Natural killer cell treated with Interleukin-12 subunit alpha and Interleukin-12 subunit beta and Interleukin-15 and Interleukin-18, amount 100 ng/mL, for 72 hours (primary cell): ENCODE measurements around the gene NUP85. TPM values are rescaled to one million over a fixed set of nuclear protein-coding genes. Genes with fewer than 3 reads are reported as not detected.
"Not testable (repeated sequence)": the region's sequence is repeated elsewhere in the genome, so short reads cannot be mapped to it uniquely, and the experiment has no call there.

Source experiments
- ATAC-seq, 2 donors: fragments of 150-1000 bp; cut with Tn5 transposase in 1 of 2; sonication (Bioruptor Pico), chemical (Tn5 transposase) in 1 of 2; 2 replicates each; pipeline ENCODE4 v1.10.0; 2021
- DNase-seq: peaks from one replicate; pipeline ENCODE4 v3.0.0; 2022; ENCODE audit warnings: low spot score
- H3K27ac Mint-ChIP-seq, 2 donors: 1 replicate in 1 of 2; 2 replicates in 1 of 2; pipeline ENCODE4 v1.8.0; 2022; ENCODE audit warnings: mixed read lengths in 2 of 2, mild to moderate bottlenecking in 1 of 2, moderate library complexity in 1 of 2
- H3K27me3 Mint-ChIP-seq, 2 donors: 1 replicate in 1 of 2; 2 replicates in 1 of 2; pipeline ENCODE4 v1.8.0; 2022; ENCODE audit warnings: mixed read lengths in 2 of 2
- H3K36me3 Mint-ChIP-seq: one replicate; pipeline ENCODE4 v1.8.0; 2022; ENCODE audit warnings: mixed read lengths
- H3K4me1 Mint-ChIP-seq, 2 donors: 1 replicate in 1 of 2; 2 replicates in 1 of 2; pipeline ENCODE4 v1.8.0; 2022; ENCODE audit warnings: low read depth in 2 of 2, mixed read lengths in 2 of 2, mild to moderate bottlenecking in 1 of 2
- H3K4me3 Mint-ChIP-seq: one replicate; pipeline ENCODE4 v1.8.0; 2022; ENCODE audit warnings: mixed read lengths
- H3K9me3 Mint-ChIP-seq: 2 replicates; pipeline ENCODE4 v1.8.0; 2022; ENCODE audit warnings: mixed read lengths
- total RNA-seq, 2 donors: library from RNA; stranded (reverse); gene quantifications; one replicate each; pipeline ENCODE4 v1.2.3, GENCODE V29; 2022

Gene NUP85
- total RNA-seq, 2 donors from 2014 or later, result 94.1 to 202 TPM

DNA sequence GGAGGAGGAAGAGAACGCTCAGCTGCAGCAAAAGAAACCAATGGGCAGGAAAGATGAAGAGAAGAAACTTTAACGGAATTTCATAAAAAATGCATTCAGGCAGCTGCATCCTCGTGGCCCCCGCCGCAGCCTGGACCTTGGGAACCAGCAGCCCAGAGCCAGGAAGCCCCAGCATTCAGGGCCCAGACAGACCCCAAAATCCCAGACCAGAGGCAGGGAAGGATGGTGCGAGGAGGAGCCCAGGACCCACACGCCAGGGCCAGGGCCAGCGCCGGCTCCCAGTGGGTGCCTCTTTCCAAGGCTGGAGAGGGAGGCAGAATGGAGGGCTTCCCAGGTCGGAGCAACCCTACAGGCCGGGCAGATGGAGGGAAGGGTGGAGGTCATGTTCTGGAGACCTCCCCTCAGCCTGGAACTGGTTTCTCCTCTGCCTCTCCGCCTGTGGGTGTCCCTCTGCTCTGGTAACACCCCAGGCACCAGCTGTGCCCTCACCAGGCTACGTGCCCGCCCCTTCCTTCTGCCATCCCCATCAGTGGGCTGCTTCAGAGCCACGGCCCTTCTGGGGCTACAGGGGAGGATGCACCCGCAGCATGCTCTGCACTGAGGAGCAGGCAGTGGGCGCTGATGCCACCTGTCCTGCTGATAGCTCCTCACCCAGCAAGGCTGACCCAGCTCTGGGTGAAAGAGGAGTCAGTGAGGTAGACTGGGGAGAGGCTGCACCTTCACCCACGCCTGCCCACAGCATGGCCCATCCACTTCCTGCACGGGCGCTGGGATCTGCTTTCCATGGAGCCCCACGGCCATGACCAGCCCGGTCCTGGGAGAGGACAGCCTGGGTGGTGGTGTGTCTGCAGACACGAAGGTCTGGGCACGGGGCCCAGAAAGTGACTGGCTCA is 66.7 kb downstream of the NUP85 start:
- peak overlapping the region; percentile 74 to 81 for H3K27ac Mint-ChIP-seq
- H3K4me1 Mint-ChIP-seq, result peaks cover 23 to 27% of the 10 kb centered on the region in 2 donors
- H3K27me3 Mint-ChIP-seq, result no peaks in the 10 kb centered on the region
- DNase-seq (no peak), ATAC-seq (no peak)
- H3K4me3 Mint-ChIP-seq, result peak overlapping the region; percentile 91
- peaks cover 4% of the 10 kb centered on the region for H3K36me3 Mint-ChIP-seq
- no peaks in the 10 kb centered on the region for H3K9me3 Mint-ChIP-seq

DNA sequence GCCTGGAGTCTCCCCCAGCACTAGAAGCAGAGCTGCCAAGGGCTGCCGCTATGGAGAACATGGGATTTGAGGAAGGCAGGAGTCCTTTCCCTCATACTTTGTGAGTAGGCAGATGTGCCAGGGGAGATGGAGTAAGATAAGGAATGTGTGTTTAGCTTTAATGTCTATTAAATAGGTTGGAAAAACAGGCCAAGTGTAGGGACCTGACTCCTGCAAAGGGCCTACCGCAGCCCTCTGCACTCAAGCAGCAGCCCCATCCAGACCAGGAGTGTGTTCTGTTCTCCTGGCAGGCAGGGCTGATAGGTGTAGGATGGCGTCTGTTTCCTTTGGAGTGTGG is 67.3 kb downstream of the NUP85 start:
- H3K36me3 Mint-ChIP-seq, result peaks cover 4% of the 10 kb centered on the region

DNA sequence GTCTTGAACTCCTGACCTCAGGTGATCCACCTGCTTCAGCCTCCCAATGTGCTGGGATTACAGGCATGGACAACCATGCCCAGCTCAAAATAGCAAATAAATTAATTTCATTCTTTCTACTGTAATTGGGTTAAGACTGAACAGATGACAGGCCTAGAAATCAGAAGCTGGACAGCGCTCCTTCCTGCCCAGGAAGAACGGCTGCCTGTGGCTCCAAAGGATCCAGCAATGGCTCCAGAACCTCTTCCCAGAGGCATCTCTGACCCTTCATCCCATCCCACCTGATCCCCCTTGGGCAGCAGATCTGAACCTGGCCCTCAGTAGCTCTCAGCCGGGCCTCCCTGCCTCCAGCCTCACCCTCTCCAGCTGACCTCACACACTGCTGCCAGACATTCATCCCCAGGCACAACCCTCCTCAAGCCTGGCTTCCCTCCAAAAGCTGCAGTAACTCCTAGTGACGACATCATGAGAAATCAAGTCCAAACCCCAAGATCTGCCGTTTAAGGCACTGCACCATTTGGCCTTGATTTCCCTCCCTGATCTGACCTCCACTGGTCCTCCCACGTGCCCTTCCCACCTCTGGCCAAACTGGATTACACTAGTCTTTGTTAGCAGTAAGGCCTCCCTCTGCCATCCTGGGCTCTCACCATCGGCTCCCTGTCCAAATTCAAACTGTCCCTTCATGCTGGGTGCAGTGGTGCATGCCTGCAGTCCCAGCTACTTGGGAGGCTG is 68.7 kb downstream of the NUP85 start:
- Mint-ChIP-seq H3K36me3 (peaks cover 4% of the 10 kb centered on the region), H3K4me3 (peak overlapping the region; percentile 25), H3K4me1 (peaks cover 18 to 20% of the 10 kb centered on the region in 2 donors), H3K27ac (peak overlapping the region in 1 of 2 donors; percentile 25), H3K27me3 (no peaks in the 10 kb centered on the region), H3K9me3 (no peaks in the 10 kb centered on the region)
- ATAC-seq, result no peak
- no peak for DNase-seq

More for the DNA sequence above, 67.3 kb downstream of the NUP85 start:
- peak overlapping the region; percentile 56 to 74 for H3K27ac Mint-ChIP-seq
- H3K27me3 Mint-ChIP-seq, result no peaks in the 10 kb centered on the region
- H3K9me3 Mint-ChIP-seq, result no peaks in the 10 kb centered on the region
- ATAC-seq (no peak), DNase-seq (no peak)
- H3K4me3 Mint-ChIP-seq, result peak overlapping the region; percentile 91
- H3K4me1 Mint-ChIP-seq, result peaks cover 23 to 26% of the 10 kb centered on the region in 2 donors

DNA sequence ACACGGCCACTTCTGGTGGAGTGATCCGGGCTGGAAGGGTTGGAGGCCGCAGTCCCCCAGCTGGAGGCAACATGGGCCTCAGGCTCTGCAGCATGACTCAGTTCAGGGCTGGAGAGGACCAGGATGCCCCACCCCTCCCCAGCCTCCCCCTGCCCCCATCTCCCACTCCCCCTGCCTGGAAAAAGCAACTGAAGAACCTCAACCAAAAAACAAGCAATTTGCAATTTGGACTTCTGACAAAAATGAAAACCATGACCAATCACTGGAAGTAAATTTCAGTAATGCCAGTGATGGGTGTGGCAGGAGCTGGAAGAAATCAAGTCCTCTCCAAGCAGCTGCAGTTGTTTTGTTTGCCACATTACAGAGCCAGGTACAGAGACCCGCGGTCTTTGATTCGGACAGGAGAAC is 72.2 kb downstream of the NUP85 start:
- H3K4me3 Mint-ChIP-seq, result no peak overlapping the region
- no peak for ATAC-seq
- H3K36me3 Mint-ChIP-seq, result peaks cover 4% of the 10 kb centered on the region
- H3K27ac Mint-ChIP-seq, result no peak overlapping the region
- H3K4me1 Mint-ChIP-seq, result peaks cover 2 to 9% of the 10 kb centered on the region in 2 donors
- DNase-seq, result no peak
- no peaks in the 10 kb centered on the region for H3K27me3 Mint-ChIP-seq
- H3K9me3 Mint-ChIP-seq, result no peaks in the 10 kb centered on the region

DNA sequence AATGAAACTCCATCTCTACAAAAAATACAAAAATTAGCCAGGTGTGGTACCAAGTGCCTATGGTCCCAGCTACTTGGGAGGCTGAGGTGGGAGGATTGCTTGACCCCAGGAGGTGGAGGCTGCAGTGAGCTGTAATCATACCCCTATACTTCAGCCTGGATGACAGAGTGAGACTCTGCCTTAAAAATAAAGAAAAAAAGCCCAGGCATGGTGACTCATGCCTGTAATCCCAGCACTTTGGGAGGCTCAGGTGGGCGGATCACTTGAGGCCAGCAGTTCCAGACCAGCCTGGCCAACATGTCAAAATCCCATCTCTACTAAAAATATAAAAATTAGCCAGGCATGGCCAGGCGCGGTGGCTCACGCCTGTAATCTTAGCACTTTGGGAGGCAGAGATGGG is 74.7 kb downstream of the NUP85 start:
- not testable (repeated sequence) for H3K4me1 Mint-ChIP-seq, H3K27me3 Mint-ChIP-seq, DNase-seq, H3K27ac Mint-ChIP-seq, H3K4me3 Mint-ChIP-seq, H3K36me3 Mint-ChIP-seq, H3K9me3 Mint-ChIP-seq, ATAC-seq

DNA sequence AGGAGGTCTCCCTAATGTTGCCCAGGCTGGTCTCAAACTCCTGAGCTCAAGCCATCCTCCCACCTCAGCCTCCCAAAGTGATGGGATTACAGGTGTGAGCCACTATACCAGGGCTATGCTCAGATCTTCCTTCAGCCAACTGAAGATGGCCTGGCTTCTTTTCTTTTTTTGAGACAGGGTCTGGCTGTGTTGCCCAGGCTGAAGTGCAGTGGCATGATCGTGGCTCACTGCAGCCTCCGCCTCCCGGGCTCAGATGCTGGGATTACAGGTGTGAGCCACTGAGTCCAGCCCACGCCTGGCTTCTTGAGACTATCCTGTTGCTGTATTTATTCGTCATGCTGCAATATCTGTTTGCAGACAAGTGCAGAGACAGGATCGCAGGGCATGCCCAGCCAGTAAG is 79.6 kb downstream of the NUP85 start:
- Mint-ChIP-seq H3K27ac (no peak overlapping the region), H3K27me3 (no peaks in the 10 kb centered on the region), H3K4me3 (no peak overlapping the region), H3K9me3 (no peaks in the 10 kb centered on the region), H3K36me3 (peaks cover 5% of the 10 kb centered on the region), H3K4me1 (peaks cover 12 to 14% of the 10 kb centered on the region in 2 donors)
- no peak for DNase-seq
- ATAC-seq, result no peak

Other genes starting within 250 kb of the NUP85 start
- under 1 TPM; 0.47 to 0.83 TPM for gene HID1, start 232.9 kb upstream of the NUP85 start, total RNA-seq
- under 1 TPM; 0.07 to 0.47 TPM for gene CDR2L, start 218.0 kb upstream of the NUP85 start, total RNA-seq
- 10 to 100 TPM; 46.6 to 61.8 TPM for gene MRPL58, start 193.0 kb upstream of the NUP85 start, total RNA-seq
- gene ATP5PD, start 158.7 kb upstream of the NUP85 start, total RNA-seq, result 100 to 1,000 TPM; 153 to 187 TPM
- 10 to 100 TPM; 20.0 to 20.1 TPM for gene KCTD2, start 158.5 kb upstream of the NUP85 start, total RNA-seq
- gene SLC16A5, start 117.7 kb upstream of the NUP85 start, total RNA-seq, result 1 to 10 TPM; 4.6 TPM
- 10 to 100 TPM; 13.3 to 13.7 TPM for gene ARMC7, start 95.7 kb upstream of the NUP85 start, total RNA-seq
- gene NT5C, start 73.9 kb upstream of the NUP85 start, total RNA-seq, result 10 to 100 TPM; 76.9 to 87.9 TPM
- gene JPT1, start 51.2 kb upstream of the NUP85 start, total RNA-seq, result 100 to 1,000 TPM; 219 to 351 TPM
- 100 to 1,000 TPM; 332 to 497 TPM for gene SUMO2, start 22.7 kb upstream of the NUP85 start, total RNA-seq
- 100 to 1,000 TPM in 1 of 2 donors, 10 to 100 TPM in 1; 77.3 to 111 TPM for gene GGA3, start 55.9 kb downstream of the NUP85 start, total RNA-seq
- 10 to 100 TPM; 76.4 to 82.8 TPM for gene MRPS7, start 56.2 kb downstream of the NUP85 start, total RNA-seq
- gene MIF4GD, start 65.6 kb downstream of the NUP85 start, total RNA-seq, result 10 to 100 TPM; 32.3 to 35.2 TPM
- gene SLC25A19, start 83.8 kb downstream of the NUP85 start, total RNA-seq, result 100 to 1,000 TPM in 1 of 2 donors, 10 to 100 TPM in 1; 53.0 to 140 TPM
- 100 to 1,000 TPM; 198 to 235 TPM for gene GRB2, start 200.0 kb downstream of the NUP85 start, total RNA-seq